ENCODE measurements around the gene CDH4. TPM values are rescaled to one million over a fixed set of nuclear protein-coding genes. Genes with fewer than 3 reads are reported as not detected.

CDH4 gene
- total RNA-seq, 1 donor: 0.18 TPM

DNA sequence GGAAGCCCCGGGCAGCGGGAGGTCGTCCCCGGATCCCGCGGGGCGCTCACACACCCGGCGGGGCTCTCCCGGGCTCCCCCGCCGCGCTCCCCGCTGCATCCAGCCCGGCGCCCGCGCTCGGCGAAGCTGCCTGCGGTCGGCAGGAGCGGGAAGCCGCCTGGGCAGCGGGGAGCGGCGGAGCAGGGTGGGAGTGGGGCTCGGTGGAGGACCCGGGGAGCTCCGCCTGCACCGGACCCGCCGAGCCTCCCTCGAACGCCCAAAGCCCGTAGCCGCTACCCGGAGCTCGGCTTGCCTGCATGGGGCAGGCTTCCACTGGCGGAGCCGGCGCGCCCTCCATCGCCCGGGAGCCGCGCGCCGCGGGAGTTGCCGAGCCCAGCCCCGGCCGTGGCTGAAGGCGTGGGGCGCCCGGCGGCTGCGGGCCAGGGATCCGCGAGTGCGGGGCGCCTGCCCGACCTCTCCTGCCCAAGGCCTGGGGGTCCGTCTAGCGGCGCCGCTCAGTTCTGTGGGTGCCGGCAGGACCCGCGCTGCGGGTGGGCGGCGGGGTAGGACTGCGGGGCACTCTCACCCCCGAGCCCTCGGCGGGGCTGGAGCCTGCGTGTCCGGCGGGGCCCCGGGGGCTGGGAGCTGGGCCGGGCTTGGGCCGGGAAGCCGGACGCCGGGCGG, 671 bp downstream of the CDH4 start:
- DNase-seq (ENCODE audit: low read depth): no peak
- TF ChIP-seq, protein P1, sequence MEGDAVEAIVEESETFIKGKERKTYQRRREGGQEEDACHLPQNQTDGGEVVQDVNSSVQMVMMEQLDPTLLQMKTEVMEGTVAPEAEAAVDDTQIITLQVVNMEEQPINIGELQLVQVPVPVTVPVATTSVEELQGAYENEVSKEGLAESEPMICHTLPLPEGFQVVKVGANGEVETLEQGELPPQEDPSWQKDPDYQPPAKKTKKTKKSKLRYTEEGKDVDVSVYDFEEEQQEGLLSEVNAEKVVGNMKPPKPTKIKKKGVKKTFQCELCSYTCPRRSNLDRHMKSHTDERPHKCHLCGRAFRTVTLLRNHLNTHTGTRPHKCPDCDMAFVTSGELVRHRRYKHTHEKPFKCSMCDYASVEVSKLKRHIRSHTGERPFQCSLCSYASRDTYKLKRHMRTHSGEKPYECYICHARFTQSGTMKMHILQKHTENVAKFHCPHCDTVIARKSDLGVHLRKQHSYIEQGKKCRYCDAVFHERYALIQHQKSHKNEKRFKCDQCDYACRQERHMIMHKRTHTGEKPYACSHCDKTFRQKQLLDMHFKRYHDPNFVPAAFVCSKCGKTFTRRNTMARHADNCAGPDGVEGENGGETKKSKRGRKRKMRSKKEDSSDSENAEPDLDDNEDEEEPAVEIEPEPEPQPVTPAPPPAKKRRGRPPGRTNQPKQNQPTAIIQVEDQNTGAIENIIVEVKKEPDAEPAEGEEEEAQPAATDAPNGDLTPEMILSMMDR (IDR thresholded peaks at IDR 0.05; ENCODE audit: insufficient read depth, low read length): no peak
- H3K4me3 ChIP-seq (ENCODE audit: low read depth, low read length): peak overlapping the region; percentile 50

DNA sequence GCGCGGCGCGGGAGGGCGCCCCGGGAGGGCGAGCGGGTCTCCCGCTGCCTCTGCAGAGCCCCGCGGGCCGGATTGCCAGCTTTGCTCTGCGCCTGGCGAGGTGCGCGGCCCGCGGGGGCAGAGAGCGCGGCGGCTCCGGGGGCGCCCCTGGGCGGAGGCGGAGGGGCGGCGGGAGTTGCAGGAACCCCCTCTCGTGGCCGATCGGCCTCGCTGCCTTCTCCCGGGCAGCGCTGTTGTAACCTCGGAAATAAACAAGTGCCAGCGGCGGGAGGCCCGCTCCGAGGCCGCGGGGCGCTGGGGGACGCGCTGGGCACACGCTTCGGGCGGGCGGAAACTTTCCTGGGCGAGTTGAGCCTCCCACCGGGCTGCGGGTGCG, 1.2 kb downstream of the CDH4 start:
- no peak for DNase-seq (ENCODE audit: low read depth)
- TF ChIP-seq, protein P1 (IDR thresholded peaks at IDR 0.05; ENCODE audit: insufficient read depth, low read length): peak; percentile 37
- H3K4me3 ChIP-seq (ENCODE audit: low read depth, low read length): peak overlapping the region; percentile 50

DNA sequence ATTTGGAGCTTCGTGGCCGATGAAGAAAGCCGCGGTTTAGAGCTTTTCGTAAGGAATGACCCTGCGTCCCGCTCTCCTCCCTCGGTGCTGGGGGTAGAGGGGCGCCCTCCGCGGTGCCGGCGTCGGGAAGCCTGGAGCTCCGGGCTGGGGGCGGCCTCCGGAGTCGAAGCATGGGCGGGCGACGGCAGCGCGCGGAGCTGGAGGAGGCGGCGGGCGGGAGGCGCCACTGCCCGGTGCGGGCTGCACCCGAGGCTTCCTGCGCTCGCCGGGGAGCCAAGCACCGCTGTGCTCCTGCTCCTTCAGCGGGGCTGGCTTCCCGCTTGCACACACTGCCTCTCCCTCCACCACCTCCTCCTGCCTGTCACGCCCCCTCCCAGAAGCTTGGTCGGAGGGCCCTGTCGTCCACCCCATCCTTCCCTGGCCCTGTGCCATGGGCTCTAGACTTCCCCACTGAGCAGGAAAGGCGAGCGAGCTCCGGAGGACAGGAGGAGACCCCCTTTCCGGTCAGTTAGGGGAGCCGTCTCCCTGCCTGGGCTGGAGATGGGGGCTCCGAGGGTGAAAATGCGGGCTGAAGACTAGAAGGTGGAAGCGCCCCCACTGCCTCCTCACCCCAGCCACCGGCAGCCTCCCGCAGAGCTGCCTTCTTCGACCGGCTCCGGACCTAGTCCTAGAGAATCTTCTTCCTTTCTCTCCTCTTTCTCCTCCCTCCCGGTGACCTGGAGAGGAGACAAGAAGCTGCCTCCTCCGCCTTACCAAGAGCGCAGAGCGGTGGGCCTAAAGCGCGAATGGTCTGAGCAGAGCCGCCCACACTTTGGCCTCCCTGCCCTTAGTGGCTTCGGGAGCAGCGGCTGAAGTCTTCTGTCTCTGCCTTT, 1.8 kb downstream of the CDH4 start:
- TF ChIP-seq, protein P1 (IDR thresholded peaks at IDR 0.05; ENCODE audit: insufficient read depth, low read length): no peak
- no peak for DNase-seq (ENCODE audit: low read depth)
- H3K4me3 ChIP-seq (ENCODE audit: low read depth, low read length): peak overlapping the region; percentile 50

DNA sequence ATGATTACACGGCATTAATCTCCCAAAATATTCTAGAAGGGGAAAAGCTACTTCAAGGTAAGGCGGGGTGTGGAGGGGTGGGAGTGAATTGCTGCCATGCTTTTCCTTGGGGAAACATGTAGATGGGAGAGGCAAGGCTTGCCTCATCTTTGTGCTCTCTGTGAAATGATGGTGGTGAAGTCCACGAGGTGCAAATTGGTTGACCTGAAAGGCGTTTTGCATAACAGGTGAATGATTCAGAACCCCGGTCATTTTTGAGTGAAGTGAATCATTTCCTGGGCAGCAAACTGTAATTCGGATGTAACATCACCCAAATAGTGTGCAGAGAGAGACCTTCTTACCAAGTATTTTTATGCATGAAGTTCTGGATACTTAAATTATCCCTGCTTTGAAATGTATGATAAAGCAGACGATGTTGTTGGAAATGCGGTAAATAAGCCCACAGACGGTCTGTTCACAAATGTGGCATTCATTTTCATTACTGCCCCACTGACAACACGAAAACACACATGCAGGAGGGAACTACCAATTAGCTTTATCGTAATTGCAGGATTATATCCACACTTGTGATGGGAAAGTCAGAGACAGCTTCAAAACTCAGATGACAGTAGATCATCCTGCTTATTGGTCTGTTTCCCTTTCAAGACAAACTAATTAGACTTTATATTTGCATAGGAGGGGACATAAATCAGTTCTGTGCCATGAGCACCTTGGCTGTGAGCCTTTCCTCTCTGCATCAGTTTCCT, 3.0 kb downstream of the CDH4 start:
- H3K4me3 ChIP-seq (ENCODE audit: low read depth, low read length): no peak overlapping the region
- TF ChIP-seq, protein P1 (IDR thresholded peaks at IDR 0.05; ENCODE audit: insufficient read depth, low read length): no peak
- DNase-seq (ENCODE audit: low read depth): peak; percentile 18

DNA sequence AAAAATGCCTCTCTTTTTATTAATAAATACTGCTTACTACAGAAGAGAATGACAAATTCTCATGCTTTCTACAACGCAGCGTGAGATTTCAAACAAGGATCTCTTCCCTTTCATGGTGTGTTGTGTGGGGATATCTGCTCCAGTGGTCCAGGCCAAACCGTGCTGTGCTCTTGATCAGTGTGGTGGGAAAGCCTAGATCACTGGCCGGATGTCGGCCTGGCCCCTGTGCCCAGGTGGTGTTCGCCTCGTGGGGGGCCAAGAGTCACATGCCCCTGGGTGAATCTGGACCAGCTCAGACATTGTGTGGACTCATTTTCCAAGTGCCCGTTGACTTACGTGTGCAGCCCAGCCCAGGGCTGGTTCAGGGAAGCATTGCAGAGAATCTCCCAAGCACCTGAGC, 4.3 kb downstream of the CDH4 start:
- DNase-seq (ENCODE audit: low read depth): no peak

DNA sequence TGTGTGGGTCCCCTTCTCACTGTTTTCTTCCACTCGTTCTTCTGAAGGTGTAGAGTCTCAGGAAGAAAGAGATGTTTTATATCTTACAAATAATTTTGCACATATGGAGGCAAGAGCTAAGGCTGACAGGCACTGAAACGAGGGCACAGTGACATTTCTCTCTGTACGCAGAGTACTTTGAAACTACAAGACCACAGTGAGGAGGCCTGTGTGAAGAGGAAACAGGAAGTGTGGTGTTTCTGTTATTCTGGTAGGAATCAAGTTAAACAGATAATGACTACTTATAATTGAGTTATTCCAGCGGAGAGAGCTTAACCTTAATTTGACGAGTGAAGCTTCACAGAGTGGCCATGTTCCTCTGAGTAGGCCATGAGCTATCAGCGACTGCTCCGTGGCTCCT, 4.8 kb downstream of the CDH4 start:
- H3K4me3 ChIP-seq (ENCODE audit: low read depth, low read length): no peak overlapping the region
- DNase-seq (ENCODE audit: low read depth): no peak
- TF ChIP-seq, protein P1 (IDR thresholded peaks at IDR 0.05; ENCODE audit: insufficient read depth, low read length): no peak

More for the DNA sequence above, 4.3 kb downstream of the CDH4 start:
- TF ChIP-seq, protein P1 (IDR thresholded peaks at IDR 0.05; ENCODE audit: insufficient read depth, low read length): no peak
- H3K4me3 ChIP-seq (ENCODE audit: low read depth, low read length): no peak overlapping the region
